GM11168 (cell line): ENCODE results near the gene DDN.

Experiments used
- in situ Hi-C: fragments of 300-500 bp; cut with MboI; formaldehyde crosslinking; loops from one replicate; pipeline ENCODE4 v1.12.0; 2022; ENCODE audit warnings: low sequenced_read_pairs; ENCODE audit not compliant: unreplicated experiment

Gene DDN

GRCh38 chr12:49015196-49015595 is 16.0 kb upstream of the DDN start:
- in situ Hi-C loops, result no loop called here

GRCh38 chr12:49014547-49014946 is 15.4 kb upstream of the DDN start:
- in situ Hi-C loops, result no loop called here

GRCh38 chr12:49013428-49013827 is 14.3 kb upstream of the DDN start:
- in situ Hi-C loops, result no loop called here

GRCh38 chr12:49012739-49013138 is 13.6 kb upstream of the DDN start:
- in situ Hi-C loops, result no loop called here

- in situ Hi-C loops, result no loop called here
These were observed 11.0 kb upstream of the DDN start for GRCh38 chr12:49010092-49010668.

- in situ Hi-C loops, result no loop called here
These were observed 9.8 kb upstream of the DDN start for GRCh38 chr12:49008943-49009342.

- in situ Hi-C loops, result no loop called here
These were observed 1.2 kb upstream of the DDN start for GRCh38 chr12:49000346-49000745.

- in situ Hi-C loops, result no loop called here
These were observed 450 bp downstream of the DDN start for GRCh38 chr12:48998497-48999353.

GRCh38 chr12:48997719-48998496 is 1.3 kb downstream of the DDN start:
- in situ Hi-C loops, result no loop called here

GRCh38 chr12:48996794-48997718 is 2.1 kb downstream of the DDN start:
- in situ Hi-C loops, result no loop called here

GRCh38 chr12:48995086-48995879 is 3.9 kb downstream of the DDN start:
- in situ Hi-C loops, result no loop called here

- in situ Hi-C loops, result no loop called here
These were observed 4.7 kb downstream of the DDN start for GRCh38 chr12:48994224-48995085.

GRCh38 chr12:48993787-48994186 is 5.4 kb downstream of the DDN start:
- in situ Hi-C loops, result no loop called here

GRCh38 chr12:48991247-48992050 is 7.7 kb downstream of the DDN start:
- in situ Hi-C loops, result no loop called here

GRCh38 chr12:48990552-48990951 is 8.6 kb downstream of the DDN start:
- in situ Hi-C loops, result no loop called here

- in situ Hi-C loops, result no loop called here
These were observed 11.0 kb downstream of the DDN start for GRCh38 chr12:48988030-48988649.

GRCh38 chr12:48986720-48987291 is 12.4 kb downstream of the DDN start:
- in situ Hi-C loops, result no loop called here
